Hindlimb muscle (tissue), 1 donor: ENCODE measurements around the gene KCP. TPM values are rescaled to one million over a fixed set of nuclear protein-coding genes. Genes with fewer than 3 reads are reported as not detected.

Experiments used
- DNase-seq: peaks from one replicate; pipeline ENCODE4 v3.0.0-alpha.2; 2013
- polyA plus RNA-seq: library from polyadenylated mRNA; unstranded; fragments of 120-200 nt; gene quantifications from one replicate; pipeline ENCODE4 v1.2.1, GENCODE V29; 2013; ENCODE audit not compliant: insufficient read length

KCP gene
- polyA plus RNA-seq, 1 donor, result 2.2 TPM

DNA sequence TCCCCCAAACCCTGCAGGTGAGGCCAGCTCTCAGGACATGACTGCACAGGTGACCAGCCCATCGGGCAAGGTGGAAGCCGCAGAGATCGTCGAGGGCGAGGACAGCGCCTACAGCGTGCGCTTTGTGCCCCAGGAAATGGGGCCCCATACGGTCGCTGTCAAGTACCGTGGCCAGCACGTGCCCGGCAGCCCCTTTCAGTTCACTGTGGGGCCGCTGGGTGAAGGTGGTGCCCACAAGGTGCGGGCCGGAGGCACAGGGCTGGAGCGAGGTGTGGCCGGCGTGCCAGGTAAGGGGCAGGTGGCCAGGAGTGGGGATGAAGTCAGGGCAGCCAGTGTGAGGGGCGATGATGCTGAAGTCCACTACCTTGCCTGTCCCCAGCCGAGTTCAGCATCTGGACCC lies 56.1 kb downstream of the KCP start:
- no peak for DNase-seq

GRCh38 chr7:128853799-128854198 lies 56.7 kb downstream of the KCP start:
- DNase-seq, result no peak

DNA sequence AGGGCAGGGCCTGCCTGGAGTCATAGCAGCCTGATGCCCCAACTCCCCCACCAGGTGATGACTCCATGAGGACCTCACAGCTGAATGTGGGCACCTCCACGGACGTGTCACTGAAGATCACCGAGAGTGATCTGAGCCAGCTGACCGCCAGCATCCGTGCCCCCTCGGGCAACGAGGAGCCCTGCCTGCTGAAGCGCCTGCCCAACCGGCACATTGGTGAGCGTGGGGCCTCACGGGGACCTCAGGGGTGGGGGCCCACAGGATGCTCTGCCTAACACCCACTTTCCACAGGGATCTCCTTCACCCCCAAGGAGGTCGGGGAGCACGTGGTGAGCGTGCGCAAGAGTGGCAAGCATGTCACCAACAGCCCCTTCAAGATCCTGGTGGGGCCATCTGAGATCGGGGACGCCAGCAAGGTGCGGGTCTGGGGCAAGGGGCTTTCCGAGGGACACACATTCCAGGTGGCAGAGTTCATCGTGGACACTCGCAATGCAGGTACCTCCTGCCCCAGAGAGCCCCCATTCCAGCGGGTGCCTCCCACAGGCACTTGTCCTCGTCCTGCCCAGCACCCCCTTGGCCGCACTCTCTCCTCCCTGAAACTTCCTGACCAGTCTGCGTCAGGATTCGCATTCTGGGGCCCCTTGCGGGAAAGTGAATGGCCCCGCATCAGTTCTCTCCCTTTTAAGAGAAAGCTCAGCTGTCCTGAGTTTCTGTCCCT lies 57.8 kb downstream of the KCP start:
- no peak for DNase-seq

DNA sequence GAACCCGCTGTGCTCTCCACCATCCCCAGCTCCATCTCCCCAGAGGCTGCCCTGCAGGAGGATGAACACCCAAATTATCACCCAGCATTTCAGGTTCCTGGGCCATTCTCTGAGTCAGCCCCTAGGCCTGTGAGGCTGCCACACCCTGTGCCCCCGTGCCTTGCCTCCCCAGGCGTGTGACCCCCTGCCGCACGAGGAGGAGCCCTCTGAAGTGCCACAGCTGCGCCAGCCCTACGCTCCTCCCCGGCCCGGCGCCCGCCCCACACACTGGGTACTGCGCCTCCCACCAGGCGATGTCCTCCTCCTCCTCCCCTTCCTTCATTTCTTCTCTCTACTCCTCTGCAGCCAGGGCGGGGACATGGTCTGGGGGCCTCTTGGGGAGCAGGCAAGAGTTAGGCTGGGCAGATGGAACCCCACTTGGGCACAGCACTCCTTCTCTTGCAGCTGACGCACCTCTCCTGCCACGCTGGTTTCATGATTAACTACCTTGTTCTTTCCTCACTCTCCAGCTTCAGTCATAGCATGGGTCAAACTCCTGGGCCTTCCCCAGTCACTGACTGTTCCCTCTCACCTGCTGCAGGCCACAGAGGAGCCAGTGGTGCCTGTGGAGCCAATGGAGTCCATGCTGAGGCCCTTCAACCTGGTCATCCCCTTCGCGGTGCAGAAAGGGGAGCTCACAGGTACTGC lies 60.6 kb downstream of the KCP start:
- no peak for DNase-seq

DNA sequence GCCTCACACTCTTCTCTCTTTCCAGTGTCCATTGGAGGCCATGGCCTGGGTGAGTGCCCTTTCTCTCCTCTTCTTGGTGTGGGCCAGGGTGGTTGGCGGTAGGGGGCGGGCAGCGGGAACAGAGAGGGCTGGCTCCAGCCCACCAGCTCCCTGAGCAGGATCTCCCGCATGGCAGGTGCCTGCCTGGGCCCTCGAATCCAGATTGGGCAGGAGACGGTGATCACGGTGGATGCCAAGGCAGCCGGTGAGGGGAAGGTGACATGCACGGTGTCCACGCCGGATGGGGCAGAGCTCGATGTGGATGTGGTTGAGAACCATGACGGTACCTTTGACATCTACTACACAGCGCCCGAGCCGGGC lies 61.4 kb downstream of the KCP start:
- DNase-seq, result no peak

- DNase-seq, result no peak
Observed at GRCh38 chr7:128848289-128849155, 62.0 kb downstream of the KCP start.

DNA sequence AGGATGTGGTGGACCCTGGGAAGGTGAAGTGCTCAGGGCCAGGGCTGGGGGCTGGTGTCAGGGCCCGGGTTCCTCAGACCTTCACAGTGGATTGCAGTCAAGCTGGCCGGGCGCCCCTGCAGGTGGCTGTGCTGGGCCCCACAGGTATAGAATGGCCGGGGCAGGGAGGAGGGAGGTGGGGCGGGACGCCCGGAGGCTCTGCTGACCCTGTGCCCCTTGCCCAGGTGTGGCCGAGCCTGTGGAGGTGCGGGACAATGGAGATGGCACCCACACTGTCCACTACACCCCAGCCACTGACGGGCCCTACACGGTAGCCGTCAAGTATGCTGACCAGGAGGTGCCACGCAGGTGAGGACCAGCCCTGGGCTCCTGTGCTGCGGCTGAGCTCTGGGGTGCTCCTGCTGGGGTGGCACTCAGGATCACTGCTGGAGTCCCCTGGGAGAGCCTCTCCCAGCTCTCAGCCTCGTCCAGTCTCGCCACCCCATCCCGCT lies 62.7 kb downstream of the KCP start:
- no peak for DNase-seq

DNA sequence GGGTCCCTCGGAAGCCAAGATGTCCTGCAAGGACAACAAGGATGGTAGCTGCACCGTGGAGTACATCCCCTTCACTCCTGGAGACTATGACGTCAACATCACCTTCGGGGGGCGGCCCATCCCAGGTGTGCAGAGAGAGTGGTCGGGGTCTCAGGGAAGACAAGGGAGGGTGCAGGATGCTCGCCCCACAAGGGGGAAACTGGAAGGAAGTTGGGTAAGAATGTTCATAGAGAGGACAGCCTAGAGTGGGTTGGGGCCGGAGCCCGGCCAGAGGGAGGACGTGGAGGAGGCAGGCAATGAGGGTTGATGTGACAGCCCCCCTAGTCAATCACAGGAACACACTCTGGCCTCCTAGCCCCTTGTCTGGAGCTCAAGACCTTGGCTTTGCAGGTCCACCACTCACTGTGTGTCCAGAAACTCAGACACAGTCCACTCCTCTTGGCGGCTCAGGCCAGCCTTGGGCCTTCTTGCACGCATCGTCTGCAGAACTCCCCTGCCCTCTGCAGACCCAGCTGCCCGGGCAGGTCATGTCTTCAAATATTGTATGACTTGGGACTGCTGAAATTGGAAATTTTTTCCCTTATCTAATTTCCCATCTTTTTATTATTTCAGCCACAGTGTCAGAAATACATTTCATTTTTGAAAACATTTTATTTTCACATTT lies 63.6 kb downstream of the KCP start:
- DNase-seq, result no peak

DNA sequence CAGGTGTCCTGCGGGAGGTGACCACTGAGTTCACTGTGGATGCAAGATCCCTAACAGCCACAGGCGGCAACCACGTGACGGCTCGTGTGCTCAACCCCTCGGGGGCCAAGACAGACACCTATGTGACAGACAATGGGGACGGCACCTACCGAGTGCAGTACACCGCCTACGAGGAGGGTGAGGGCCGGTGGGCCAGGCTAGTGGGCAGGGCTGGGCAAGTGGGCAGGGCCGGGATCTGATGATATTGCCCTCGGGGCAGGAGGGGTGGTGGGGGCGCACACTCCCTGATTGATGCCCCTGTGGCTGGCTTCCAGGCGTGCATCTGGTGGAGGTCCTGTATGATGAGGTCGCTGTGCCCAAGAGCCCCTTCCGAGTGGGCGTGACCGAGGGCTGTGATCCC lies 64.5 kb downstream of the KCP start:
- DNase-seq, result no peak

- no peak for DNase-seq
Observed at GRCh38 chr7:128845475-128845874, 65.0 kb downstream of the KCP start.

DNA sequence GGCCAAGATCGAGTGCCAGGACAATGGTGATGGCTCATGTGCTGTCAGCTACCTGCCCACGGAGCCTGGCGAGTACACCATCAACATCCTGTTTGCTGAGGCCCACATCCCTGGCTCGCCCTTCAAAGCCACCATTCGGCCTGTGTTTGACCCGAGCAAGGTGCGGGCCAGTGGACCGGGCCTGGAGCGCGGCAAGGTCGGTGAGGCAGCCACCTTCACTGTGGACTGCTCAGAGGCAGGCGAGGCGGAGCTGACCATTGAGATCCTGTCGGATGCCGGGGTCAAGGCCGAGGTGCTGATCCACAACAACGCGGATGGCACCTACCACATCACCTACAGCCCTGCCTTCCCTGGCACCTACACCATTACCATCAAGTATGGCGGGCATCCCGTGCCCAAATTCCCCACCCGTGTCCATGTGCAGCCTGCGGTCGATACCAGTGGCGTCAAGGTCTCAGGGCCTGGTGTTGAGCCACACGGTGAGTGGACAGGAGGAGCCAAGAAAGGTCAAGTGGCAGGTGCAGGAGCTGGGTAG lies 65.7 kb downstream of the KCP start:
- DNase-seq, result no peak

- DNase-seq, result no peak
Observed at GRCh38 chr7:128843938-128844621, 66.4 kb downstream of the KCP start.

GRCh38 chr7:128842674-128843641 lies 67.6 kb downstream of the KCP start:
- no peak for DNase-seq

GRCh38 chr7:128841921-128842673 lies 68.4 kb downstream of the KCP start:
- DNase-seq, result no peak

DNA sequence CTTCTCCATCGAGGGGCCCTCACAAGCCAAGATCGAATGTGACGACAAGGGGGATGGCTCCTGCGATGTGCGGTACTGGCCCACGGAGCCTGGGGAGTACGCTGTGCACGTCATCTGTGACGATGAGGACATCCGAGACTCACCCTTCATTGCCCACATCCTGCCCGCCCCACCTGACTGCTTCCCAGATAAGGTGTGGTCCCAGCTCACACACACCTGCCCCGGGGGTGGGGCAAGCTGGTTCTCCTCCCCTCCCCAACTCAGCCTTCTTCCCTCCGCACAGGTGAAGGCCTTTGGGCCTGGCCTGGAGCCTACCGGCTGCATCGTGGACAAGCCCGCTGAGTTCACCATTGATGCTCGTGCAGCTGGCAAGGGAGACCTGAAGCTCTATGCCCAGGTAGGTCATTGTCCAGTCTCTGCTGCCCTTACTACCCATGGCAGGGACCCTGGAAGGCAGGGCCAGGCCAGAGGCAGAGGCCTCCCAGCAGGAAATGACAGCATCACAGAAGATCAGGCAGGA lies 69.3 kb downstream of the KCP start:
- no peak for DNase-seq

DNA sequence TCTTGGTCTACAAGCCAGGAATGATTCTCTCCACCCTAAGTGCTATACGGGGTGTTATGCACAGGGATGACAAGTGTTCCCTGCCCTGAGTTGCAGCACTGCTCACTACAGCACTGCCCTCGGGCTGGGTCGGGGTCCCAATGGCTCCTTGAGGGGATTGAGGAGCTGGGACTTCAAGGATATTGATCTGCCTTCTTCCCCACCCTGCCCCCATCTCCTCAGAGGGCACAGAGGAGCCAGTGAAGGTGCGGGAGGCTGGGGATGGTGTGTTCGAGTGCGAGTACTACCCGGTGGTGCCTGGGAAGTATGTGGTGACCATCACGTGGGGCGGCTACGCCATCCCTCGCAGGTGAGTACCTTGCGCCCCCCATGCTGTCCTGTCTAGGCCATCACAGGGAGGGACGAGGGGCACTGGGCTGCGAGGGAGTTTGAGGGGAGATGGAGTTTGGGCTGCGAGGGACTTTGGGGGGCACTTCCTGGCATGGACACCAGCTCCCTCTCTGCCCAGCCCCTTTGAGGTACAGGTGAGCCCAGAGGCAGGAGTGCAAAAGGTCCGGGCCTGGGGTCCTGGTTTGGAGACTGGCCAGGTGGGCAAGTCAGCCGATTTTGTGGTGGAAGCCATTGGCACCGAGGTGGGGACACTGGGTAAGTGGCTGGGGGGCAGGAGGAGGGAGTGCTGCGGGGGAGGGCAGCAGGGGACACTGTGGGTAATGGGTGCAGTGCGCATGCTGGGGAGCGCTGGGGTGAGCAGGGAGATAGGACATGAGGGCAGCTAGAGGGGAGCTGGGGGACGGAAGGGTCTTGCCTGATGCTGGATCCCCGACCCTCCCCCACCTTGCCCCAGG lies 70.0 kb downstream of the KCP start:
- DNase-seq, result no peak

DNA sequence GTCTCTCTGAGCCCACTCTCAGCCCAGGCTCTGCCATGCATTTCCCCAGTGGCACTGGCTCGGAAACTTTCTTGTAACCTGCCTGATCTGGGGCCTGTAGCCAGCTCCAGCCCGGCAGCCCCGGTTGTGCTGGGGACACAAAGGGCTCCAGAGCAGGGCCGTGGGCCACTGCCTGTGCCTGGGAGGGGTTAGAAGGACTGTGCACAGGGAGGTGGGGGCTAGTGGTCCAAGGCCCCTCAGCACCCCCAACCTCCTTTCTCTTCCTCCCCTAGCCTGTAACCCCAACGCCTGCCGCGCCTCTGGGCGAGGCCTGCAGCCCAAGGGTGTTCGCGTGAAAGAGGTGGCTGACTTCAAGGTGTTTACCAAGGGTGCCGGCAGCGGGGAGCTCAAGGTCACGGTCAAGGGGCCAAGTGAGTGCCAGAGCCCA lies 70.7 kb downstream of the KCP start:
- DNase-seq, result no peak

DNA sequence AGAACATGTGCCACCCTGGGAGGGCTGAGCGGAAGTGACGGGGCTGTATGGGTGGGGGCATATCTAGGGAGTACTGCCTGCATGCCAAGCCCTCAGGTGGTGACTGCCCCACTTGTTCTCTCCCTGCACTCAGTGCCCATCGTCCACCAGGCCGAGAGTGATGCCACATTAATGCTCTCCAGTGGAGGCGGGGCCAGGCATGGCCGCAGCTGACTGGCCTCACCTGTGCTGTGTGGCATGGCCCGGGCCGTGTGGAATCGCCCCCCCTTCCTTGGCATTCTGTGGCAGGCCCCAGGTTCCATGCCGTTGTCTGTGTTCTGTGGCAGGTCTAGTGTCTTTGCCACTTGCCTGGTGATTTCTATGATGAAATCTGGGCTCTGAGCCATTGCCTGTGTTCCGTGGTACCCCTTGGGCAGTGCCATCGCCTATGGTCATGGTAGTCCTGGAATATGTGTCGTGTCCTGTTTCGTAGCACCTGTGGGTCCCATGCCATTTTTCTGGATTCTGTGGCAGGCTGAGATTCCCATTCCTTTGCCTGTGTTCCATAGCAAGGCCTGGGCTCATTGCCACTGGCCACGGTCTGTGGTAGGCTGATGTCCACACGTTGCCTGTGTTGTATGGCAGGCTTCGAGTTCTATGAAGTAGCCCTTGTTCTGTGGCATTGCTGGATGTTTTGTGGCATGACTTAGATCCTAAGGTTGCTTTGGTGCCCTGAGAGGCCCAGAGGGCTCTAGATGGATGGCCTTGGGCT lies 71.4 kb downstream of the KCP start:
- DNase-seq, result no peak
